ENCODE measurements around the gene ADD1.

ADD1 gene

GRCh38 chr4:2947926-2948325 lies 104.3 kb downstream of the ADD1 start:
- no peak for TF ChIP-seq CTCF (IDR thresholded peaks at IDR 0.05; ENCODE audit: insufficient read depth, missing control alignments)
- no peak for FAIRE-seq
- no peak for DNase-seq (ENCODE audit: insufficient read length, low spot score)

GRCh38 chr4:2948895-2949781 lies 105.5 kb downstream of the ADD1 start:
- TF ChIP-seq CTCF (IDR thresholded peaks at IDR 0.05; ENCODE audit: insufficient read depth, missing control alignments) = peak; percentile 36
- peak; percentile 46 for DNase-seq (ENCODE audit: insufficient read length, low spot score)
- FAIRE-seq = no peak

- TF ChIP-seq CTCF (IDR thresholded peaks at IDR 0.05; ENCODE audit: insufficient read depth, missing control alignments) = no peak
These were observed 106.1 kb downstream of the ADD1 start for GRCh38 chr4:2949782-2950125.

GRCh38 chr4:2950221-2950989 lies 106.8 kb downstream of the ADD1 start:
- no peak for TF ChIP-seq CTCF (IDR thresholded peaks at IDR 0.05; ENCODE audit: insufficient read depth, missing control alignments)
- FAIRE-seq = no peak
- DNase-seq (ENCODE audit: insufficient read length, low spot score) = no peak

More at GRCh38 chr4:2949782-2950125, 106.1 kb downstream of the ADD1 start:
- FAIRE-seq = no peak
- peak; percentile 6 for DNase-seq (ENCODE audit: insufficient read length, low spot score)

GRCh38 chr4:2953496-2953895 lies 109.9 kb downstream of the ADD1 start:
- TF ChIP-seq CTCF (IDR thresholded peaks at IDR 0.05; ENCODE audit: insufficient read depth, missing control alignments) = no peak
- DNase-seq (ENCODE audit: insufficient read length, low spot score) (no peak), FAIRE-seq (no peak)

GRCh38 chr4:2954358-2955185 lies 110.9 kb downstream of the ADD1 start:
- DNase-seq (ENCODE audit: insufficient read length, low spot score) = peak; percentile 18
- FAIRE-seq = no peak

More at GRCh38 chr4:2954358-2955185, 110.9 kb downstream of the ADD1 start:
- peak; percentile 33 for TF ChIP-seq CTCF (IDR thresholded peaks at IDR 0.05; ENCODE audit: insufficient read depth, missing control alignments)
